Measurements from ENCODE around the gene PRSS48. TPM values are rescaled to one million over a fixed set of nuclear protein-coding genes. Genes with fewer than 3 reads are reported as not detected.

PRSS48 gene
- total RNA-seq, 1 donor from 2014 or later: not detected

DNA sequence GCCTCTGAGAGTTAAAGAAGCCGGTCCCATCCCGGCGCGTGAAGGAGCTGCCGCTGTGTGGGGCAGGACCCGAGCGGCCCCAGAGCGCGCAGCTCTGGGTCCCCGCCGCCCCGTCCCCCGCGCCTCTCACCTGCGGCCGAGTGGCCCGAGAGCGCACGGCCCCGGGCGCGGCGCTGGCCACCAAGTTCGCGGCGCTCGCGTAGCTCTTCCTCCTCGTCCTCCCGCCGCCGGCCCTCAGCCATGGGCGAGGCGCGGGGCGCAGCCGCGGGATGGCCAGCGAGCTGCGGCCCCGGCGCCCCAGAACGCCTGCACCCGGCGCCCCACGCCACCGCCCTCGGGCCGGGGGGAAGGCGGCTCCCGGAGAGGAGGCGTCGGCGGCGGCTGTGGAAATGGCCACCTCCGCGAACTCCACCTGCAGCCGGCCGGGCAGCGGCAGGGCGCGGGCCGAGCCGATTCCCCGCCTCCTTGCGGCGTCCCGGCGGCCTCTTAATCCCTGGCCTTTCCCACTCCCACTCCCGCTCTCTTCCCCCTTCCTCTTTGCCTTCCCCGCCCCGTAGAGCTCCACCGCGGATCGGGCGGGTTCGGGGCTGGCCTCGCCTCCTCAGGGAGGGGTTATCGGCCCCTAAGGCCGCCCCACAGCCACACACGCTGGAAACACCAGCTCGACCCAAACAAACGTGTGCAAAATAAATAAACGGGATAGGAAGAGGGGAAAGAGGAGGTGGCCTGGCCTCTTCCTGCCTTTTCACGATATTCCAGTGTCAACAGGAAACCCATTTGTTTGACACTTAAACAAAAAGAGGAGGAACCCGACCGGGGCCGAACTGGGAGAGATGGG, 48.4 kb downstream of the PRSS48 start, which contains the start of gene SH3D19:
Gene SH3D19, minus strand, starts transcription at position 495 of the 838 bp plus-strand sequence. Its CDS starts 253 bp downstream, at position 242.
- H2AFZ ChIP-seq (replicated peaks): peak within 1 kb of the TSS; percentile 96
- H3K27ac Mint-ChIP-seq: peak within 1 kb of the TSS; percentile 98

DNA sequence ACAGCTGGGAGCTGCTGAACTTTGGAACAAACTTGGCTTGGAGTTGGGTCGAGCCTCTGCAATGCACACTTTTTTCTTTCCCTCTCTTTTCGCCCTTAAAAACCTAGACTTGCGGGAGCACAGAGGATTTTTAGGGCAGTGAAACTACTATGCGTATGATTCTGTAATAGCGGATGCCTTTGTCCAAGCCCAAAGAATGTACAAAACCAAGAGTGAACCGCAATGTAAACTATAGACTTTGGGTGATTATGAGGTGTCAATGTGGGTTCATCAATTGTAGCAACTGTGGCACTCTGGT, 48.9 kb downstream of the PRSS48 start:
- peaks cover 10% of the 10 kb centered on the region for H4K20me1 ChIP-seq (ENCODE audit: low read depth)
- Mint-ChIP-seq H3K9me3 (peaks cover 4% of the 10 kb centered on the region), H3K27me3 (ENCODE audit: insufficient read depth, low read depth) (no peaks in the 10 kb centered on the region), H3K4me3 (peak overlapping the region; percentile 95), H3K4me1 (peaks cover 35% of the 10 kb centered on the region), H3K27ac (peak overlapping the region; percentile 98), H3K36me3 (peaks cover 5% of the 10 kb centered on the region)
- H3K36me3 ChIP-seq: no peaks in the 10 kb centered on the region
- TF ChIP-seq, protein P1, sequence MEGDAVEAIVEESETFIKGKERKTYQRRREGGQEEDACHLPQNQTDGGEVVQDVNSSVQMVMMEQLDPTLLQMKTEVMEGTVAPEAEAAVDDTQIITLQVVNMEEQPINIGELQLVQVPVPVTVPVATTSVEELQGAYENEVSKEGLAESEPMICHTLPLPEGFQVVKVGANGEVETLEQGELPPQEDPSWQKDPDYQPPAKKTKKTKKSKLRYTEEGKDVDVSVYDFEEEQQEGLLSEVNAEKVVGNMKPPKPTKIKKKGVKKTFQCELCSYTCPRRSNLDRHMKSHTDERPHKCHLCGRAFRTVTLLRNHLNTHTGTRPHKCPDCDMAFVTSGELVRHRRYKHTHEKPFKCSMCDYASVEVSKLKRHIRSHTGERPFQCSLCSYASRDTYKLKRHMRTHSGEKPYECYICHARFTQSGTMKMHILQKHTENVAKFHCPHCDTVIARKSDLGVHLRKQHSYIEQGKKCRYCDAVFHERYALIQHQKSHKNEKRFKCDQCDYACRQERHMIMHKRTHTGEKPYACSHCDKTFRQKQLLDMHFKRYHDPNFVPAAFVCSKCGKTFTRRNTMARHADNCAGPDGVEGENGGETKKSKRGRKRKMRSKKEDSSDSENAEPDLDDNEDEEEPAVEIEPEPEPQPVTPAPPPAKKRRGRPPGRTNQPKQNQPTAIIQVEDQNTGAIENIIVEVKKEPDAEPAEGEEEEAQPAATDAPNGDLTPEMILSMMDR (IDR thresholded peaks at IDR 0.05): no peak
- TF ChIP-seq EZH2phosphoT487 (IDR thresholded peaks at IDR 0.05) (no peak), EZH2 (IDR thresholded peaks at IDR 0.05) (no peak)
- peaks cover 29% of the 10 kb centered on the region for H3F3A ChIP-seq (ENCODE audit: low read depth)
- peak overlapping the region; percentile 72 for H3K4me3 ChIP-seq
- peaks cover 6% of the 10 kb centered on the region for H3K27me3 ChIP-seq
- peak overlapping the region; percentile 91 for H3K4me2 ChIP-seq
- H2AFZ ChIP-seq (replicated peaks): peak overlapping the region; percentile 96
- peaks cover 33% of the 10 kb centered on the region for H3K79me2 ChIP-seq (ENCODE audit: low read depth)
- no peak for DNase-seq (ENCODE audit: low spot score)
- no peak overlapping the region for H3K27ac ChIP-seq
- no peak overlapping the region for H3K9ac ChIP-seq
- no peaks in the 10 kb centered on the region for H3K9me3 ChIP-seq (ENCODE audit: low read depth)
- peaks cover 32% of the 10 kb centered on the region for H3K4me1 ChIP-seq

More for the DNA sequence above, 48.4 kb downstream of the PRSS48 start, which contains the start of gene SH3D19:
- peaks cover 35% of the 10 kb centered on the region for H3K4me1 Mint-ChIP-seq
- H3K79me2 ChIP-seq (ENCODE audit: low read depth): peaks cover 39% of the 10 kb centered on the region
- H3K36me3 ChIP-seq: no peaks in the 10 kb centered on the region
- peak; percentile 78 for DNase-seq (ENCODE audit: low spot score)
- peak; percentile 47 for TF ChIP-seq EZH2 (IDR thresholded peaks at IDR 0.05)
- TF ChIP-seq, protein P1 (IDR thresholded peaks at IDR 0.05): no peak
- TF ChIP-seq EZH2phosphoT487 (IDR thresholded peaks at IDR 0.05): peak; percentile 29
- H3K4me2 ChIP-seq: peak within 1 kb of the TSS; percentile 91
- H3K9me3 ChIP-seq (ENCODE audit: low read depth): no peaks in the 10 kb centered on the region
- peaks cover 5% of the 10 kb centered on the region for H3K36me3 Mint-ChIP-seq
- peak within 1 kb of the TSS; percentile 22 for H3K9ac ChIP-seq
- H3K27me3 Mint-ChIP-seq (ENCODE audit: insufficient read depth, low read depth): no peaks in the 10 kb centered on the region
- H3F3A ChIP-seq (ENCODE audit: low read depth): peaks cover 29% of the 10 kb centered on the region
- H3K4me3 ChIP-seq: peak within 1 kb of the TSS; percentile 72
- H4K20me1 ChIP-seq (ENCODE audit: low read depth): peaks cover 10% of the 10 kb centered on the region
- H3K27me3 ChIP-seq: peaks cover 6% of the 10 kb centered on the region
- peaks cover 32% of the 10 kb centered on the region for H3K4me1 ChIP-seq
- H3K4me3 Mint-ChIP-seq: peak within 1 kb of the TSS; percentile 95
- peaks cover 4% of the 10 kb centered on the region for H3K9me3 Mint-ChIP-seq
- H3K27ac ChIP-seq: peak within 1 kb of the TSS; percentile 92

DNA sequence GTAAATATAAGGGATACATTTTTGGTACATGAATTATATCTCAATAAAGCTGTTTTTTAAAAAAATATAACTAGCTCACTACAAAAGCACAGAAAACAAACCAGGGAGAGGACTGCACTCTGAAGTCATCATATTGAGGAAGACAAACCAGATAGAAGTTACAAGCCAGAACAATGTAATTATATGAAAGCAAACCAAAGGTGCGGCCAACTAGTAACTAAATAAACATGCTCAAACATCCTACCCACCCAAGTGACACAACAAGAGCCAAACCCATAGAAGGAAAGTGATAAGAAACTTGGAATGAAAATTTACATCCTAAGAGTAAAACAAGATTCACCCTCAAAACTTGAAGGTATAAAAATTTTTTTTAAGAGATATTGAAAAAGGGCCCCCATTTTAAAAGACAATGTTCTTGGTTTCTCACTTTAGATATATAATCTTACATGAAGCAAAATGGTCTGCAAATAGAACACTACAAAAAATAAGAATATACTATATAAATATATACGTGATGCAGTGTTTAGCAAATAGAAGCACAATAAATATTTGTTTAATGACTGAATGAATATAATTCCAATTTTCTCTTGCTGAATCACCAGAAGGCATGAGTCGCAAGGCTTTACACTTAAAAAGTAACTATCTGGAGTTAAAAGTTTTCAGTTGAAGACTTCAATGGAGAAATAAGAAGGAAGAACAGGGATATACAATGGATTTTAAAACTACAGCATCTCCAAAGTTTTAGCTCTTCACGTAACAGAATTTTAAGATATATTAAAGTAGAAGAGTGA, 52.5 kb downstream of the PRSS48 start:
- peaks cover 4% of the 10 kb centered on the region for H3K4me1 ChIP-seq
- no peak for TF ChIP-seq EZH2 (IDR thresholded peaks at IDR 0.05)
- TF ChIP-seq, protein P1 (IDR thresholded peaks at IDR 0.05): no peak
- no peak for TF ChIP-seq EZH2phosphoT487 (IDR thresholded peaks at IDR 0.05)
- Mint-ChIP-seq H3K9me3 (peaks cover 4% of the 10 kb centered on the region), H3K27ac (no peak overlapping the region), H3K27me3 (ENCODE audit: insufficient read depth, low read depth) (peaks cover 4% of the 10 kb centered on the region), H3K4me1 (peaks cover 8% of the 10 kb centered on the region), H3K36me3 (no peaks in the 10 kb centered on the region), H3K4me3 (no peak overlapping the region)
- no peaks in the 10 kb centered on the region for H3K36me3 ChIP-seq
- no peaks in the 10 kb centered on the region for H4K20me1 ChIP-seq (ENCODE audit: low read depth)
- H3K79me2 ChIP-seq (ENCODE audit: low read depth): no peaks in the 10 kb centered on the region
- H3F3A ChIP-seq (ENCODE audit: low read depth): peaks cover 20% of the 10 kb centered on the region
- no peak overlapping the region for H2AFZ ChIP-seq (replicated peaks)
- no peak overlapping the region for H3K4me3 ChIP-seq
- H3K9me3 ChIP-seq (ENCODE audit: low read depth): no peaks in the 10 kb centered on the region
- no peak for DNase-seq (ENCODE audit: low spot score)
- H3K27me3 ChIP-seq: peaks cover 6% of the 10 kb centered on the region
- no peak overlapping the region for H3K27ac ChIP-seq
- no peak overlapping the region for H3K4me2 ChIP-seq
- no peak overlapping the region for H3K9ac ChIP-seq

Measured in neural progenitor cell (in vitro differentiated cells).